NCI-H2107 treated with DMSO at 0.1 percent for 48 hours (cell line): ENCODE measurements around the gene HOXA11.

Experiments used
- DNase-seq: peaks from one replicate; lab custom pipeline; 2025; ENCODE audit not compliant: unreplicated experiment; lab: John Stamatoyannopoulos, UW

The HOXA11 gene

GRCh38 chr7:27185013-27185853 is at the start of gene HOXA11:
Gene HOXA11, minus strand, starts transcription at chr7:27185232. Its CDS starts 88 bp downstream, at chr7:27185144.
- DNase-seq: no peak

- DNase-seq: no peak
Measured at GRCh38 chr7:27229448-27229847, 44.4 kb upstream of the HOXA11 start.

DNA sequence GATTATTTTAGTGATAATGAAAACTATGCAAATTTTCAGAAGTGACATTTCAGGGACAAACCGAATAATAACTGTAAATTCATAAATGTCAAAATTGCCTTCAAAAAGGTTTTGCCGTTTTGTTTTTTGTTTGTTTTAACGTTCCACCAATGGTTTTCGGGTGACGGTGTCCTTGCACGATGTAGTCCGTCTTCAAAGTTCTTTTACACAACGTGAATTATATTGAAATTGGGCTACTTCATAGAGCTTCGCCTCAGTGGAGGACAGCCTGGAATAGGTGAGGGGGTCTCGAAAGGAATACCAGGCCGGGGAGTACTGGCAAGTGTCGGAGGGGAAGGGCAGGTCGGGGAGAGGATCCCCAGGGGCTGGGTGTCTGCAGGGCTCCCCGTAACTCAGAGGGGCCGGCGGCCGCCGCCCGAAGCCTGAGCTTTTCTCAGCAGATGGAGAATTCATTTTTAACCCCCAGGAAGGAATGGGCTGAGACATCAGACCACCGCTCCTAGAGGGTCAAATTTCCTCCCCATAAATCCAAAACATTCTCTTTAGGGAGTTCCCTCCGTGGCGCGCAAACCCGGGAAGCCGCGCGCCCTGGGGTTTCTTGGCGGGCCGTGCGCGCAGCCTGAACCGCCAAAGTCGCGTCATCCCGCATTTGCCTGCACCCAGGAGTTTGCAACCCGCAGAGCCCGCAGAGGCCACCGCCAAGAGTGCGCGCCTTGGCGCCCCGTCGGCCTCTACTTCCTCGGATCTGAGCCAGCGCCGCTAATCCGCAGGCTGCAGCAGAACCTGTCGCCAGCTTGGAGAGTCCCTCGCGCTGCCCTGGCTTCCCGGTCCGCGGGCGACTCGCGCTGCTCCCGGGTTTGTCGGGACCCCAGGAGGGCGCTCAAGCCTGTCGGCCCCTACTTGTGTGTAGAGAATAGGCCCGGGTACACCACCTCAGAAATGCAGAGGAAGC is 40.2 kb upstream of the HOXA11 start:
- no peak for DNase-seq

DNA sequence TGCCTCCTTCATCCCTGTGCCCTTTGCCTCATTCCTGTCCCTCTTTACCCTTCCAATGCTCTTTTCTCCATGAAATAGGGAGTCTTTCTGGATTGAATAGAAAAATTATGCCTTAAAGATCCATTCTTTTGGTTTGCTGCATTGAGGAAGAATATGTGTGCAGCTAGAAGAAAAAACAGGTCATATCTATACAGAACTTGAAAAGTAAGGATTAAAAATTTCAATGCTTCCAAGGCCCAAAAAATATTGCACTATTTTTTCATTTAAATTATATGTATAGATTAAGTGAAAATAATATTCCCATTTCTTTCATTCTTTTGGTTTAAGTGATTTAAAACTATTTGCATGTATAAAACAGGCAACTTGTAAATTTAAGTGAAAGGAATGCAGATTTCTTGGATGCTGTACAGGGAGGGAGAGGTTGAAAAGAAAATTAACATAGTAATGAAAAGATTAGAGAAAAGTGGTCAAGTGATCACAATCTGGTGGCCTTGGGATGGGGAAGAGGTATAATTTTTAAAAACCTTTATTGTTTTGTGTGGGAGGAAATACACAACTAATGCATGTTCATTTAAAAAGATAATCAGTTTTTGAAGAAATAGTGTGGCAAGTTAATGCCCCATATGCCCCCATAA is 39.0 kb upstream of the HOXA11 start:
- DNase-seq: no peak

DNA sequence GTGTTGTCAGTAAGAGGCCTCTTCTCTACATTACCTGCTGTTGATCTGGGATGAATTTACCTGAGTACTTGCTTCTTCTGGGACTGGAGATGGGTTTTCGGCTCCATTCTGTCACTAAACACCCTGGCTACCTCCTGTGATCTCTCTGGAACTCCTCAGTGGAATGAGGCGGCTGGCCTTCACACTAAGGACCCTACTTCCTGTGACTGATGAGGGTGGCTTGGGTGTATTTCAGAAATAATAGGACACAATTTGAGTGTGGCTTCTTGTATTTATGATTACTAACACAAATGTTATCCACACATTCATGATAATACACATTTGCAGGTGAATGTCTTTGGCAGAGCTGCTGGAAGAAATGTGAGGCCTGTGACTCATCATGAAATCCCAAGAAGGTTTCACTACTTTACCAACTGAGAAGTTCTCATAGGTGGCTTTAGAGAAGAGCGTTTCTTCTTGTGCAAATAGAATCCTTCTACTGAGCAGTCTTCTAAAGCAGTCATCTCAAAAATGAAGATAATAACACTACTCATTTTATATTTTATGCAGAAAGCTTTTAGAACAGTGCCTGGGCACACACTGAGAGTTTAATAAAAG is 36.3 kb upstream of the HOXA11 start:
- DNase-seq: no peak

GRCh38 chr7:27220440-27220955 is 35.5 kb upstream of the HOXA11 start:
- DNase-seq: no peak

DNA sequence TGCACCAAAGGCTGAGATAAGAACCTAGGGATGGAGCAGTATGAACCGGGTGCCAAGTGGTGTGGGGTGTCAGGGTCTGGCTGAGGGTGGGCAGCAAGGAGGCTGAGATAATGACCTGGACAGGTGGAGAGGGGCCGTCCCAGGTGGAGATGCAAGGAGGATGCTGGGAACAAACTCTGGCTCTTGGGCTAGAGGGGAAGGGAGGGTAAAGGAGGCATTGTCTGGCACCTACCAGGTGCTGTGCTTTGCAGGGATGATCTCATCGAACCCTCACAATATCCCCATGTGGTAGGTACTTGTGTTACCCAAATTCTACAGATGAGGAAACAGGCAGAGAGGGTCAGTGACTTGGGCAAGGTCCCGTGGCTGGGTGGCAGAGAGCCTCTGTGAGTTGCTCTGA is 34.8 kb upstream of the HOXA11 start:
- no peak for DNase-seq

GRCh38 chr7:27217951-27218350 is 32.9 kb upstream of the HOXA11 start:
- DNase-seq: no peak

DNA sequence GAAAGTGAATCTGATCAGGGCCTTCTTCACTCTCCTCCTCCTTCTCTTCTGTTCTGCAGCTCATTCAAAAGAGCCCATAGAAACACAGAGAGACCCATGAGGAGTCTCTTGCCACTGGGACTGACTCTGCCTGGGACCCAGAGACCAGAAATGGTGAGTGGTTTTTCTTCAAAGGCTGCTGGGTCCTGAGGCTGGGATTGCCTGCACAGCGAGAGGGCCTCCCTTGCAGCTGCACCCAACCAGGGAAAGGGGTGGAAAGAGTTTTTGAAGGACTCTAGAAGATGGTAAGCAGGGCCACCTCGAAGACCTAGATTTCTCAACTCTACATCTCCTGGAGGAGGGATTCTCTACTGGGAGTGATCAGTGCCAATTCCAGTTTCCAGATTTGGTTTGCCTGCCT is 30.3 kb upstream of the HOXA11 start:
- DNase-seq: no peak

DNA sequence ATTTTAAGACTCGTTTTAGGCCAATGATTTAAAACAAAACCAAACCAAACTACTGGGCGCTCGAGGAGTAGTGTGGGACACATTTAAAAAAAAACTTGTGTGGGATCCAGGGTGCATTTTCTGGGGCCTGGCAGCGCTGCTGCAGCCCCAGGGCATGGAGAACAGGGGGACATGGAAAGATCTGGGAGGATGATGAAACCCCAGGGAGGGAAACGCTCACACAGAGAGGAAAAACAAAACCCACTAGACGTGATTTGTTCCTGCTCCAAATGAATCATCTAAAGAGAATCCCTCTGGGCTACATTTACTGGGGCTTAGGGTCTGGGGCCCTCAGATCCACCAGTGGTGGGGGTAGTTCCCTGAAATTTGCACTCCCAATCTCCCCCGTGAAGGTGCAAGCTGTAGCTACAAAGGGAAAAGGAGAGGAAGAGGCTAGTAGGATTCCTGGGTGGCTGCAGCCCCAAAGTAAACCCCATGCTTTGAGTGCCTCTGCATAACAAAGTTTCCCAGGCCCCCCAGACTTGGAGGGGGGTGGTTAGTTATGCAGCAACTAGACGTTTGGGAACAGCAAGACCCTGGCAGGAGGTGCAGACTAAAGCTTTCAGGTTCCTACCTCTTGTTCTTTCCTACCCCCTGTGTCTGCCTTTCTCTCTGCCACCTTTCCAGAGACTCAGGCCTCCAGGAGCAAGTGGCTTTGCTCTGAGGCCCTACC is 29.4 kb upstream of the HOXA11 start:
- no peak for DNase-seq

GRCh38 chr7:27213433-27214238 is 28.6 kb upstream of the HOXA11 start:
- no peak for DNase-seq

DNA sequence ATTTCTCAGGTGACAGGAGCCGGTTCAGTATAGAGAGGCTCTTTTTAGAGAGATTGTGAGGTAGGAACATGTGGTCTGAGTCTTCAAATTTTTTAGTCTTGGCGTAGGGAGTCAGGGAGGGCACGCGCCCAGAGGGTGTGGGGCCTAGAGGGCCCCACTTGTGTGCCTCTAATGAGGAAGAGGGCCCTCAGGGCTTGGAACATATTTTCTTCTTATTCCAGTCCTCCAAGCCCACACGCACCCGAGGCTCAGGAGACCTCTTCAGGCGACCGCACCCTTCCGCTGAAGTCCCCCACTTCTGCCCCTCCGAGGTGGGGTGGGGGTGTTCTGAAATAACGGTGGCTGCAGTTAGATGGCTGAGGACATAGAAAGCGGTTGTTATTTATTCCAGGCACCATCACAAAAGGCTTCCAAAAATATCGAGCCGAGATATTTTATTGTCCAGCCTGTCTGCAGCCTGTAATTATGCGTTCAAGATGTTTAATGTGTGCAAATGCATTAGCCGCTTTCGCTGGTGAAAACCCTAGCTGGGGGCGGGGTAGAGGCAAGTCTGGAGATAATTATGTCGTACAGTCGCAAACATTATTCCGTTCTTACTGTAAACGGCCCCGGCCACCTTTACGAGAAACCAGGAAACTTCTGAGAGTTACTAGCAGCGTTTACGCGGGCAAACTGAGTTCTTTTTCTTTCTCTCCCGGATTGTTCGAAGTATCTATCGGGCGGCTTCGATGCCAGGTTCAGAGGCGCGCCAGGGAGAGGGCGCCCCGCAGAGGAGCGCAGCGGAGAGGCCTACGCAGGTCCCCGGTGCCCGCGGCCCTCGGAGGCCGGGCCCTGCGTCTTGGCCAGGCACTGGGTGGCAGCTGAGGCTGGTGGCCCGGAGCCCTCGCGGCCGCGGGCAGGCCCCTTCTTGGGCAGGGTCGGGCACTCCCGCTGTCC is 27.7 kb upstream of the HOXA11 start:
- no peak for DNase-seq

DNA sequence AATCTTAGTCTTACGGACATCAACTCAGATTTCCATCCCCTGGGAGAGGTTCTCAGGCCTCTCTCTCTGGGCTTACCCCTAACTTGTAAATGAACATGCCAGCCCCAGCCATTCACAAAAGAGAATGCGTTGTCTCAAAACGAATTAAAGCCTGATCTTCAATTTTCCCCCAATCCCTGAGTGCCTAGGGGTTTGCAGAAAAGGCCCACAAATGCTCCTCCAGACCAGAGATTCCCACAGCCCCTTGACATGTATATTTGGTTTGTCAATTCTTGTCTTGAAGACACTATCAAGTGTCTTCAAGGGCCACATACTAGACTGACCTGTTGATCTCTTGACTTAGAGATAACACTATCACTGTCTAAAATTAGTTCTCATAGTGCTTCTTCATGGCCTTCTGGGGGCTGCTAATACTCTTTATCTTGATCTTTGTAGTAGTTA is 26.8 kb upstream of the HOXA11 start:
- no peak for DNase-seq

DNA sequence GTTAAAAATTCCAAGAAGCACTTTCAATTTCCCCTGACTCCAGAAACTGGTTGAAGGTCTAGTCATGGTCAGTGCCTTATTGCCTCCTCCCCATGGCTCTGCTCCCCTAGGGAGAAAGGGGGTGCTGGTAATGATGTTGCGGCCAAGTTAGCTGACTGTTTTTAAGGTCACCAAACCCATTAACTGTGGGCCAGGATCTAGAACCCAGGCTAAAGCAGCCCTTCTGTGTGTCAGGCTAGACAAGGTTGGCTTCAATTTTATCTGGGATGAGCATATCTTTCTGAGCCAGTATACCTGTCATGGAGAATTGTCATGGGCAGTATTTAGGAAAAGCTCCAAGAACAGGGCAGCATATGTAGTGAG is 26.0 kb upstream of the HOXA11 start:
- no peak for DNase-seq

DNA sequence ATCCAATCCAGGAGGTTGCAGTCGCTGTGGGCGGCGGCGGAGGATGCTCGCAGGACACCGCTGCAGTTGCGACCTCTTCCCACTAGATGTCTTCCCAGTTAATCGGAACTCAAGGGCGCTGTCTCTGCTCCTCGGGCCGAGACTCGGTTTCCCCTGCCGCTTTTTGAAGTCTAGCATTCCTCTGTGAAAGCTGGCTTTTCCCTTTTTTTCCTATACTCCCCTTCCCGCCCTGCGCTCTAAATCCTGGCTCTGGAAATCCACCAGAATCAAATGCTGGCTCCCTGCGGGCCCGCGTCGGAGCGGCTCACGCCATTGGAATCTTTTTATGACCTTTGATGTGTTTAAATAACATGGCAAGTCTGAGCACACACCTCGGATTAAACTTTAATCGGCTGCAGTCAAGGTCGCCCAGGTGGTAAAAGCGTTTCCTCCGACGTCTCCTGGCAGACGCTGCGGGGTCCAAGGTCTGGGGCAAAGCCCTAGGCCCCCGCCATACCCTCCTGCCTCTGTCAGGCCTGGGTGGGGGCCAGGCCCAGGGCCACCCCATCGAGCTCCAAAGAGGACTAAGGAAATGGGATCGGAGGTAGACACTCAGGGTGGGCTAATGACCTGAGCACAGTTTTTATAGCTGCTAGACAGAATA is 25.5 kb upstream of the HOXA11 start:
- no peak for DNase-seq

DNA sequence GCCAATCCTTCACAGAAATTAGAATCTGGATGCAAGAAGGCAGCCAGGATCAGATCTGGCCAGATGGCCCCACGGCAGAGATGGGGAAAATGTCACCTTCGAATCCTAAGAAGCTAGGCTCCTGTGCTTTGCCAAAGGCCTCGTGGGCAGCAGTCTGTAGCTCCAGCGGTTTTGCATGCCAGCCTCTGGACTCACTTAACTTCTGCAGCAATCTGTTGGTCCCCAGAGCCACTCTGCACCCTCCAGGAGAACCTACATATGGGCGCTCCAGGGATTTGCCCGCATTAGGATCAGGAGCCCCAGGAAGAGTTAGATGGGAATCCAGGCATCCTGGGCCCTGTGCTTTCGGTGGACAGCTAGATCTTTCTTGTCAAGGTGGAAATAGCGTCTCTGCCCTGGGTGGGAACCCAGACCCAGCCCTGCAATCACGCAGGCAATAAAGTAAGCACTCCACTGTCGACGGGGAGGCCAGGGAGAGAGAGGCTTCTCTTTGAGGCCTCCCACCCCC is 25.0 kb upstream of the HOXA11 start:
- DNase-seq: no peak

DNA sequence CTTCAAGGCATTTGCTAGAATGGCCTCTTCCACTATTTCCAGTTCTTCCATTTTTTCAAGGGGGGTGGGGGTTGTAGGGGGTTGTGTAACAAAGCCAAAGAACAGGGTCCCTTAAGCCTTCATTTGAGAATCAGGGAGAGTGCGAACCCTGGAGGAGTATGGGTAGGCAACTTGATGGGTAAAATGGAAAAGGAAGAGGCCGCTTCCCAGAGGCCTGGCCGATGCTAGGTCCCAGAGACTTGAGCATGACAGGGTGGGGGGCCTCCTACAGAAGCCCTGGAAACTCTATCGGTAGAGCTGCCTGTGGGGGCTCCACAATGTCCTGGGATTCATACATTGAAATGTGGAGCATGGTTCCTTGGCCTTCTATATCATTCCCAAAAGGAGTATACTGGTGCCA is 24.0 kb upstream of the HOXA11 start:
- no peak for DNase-seq
